PC-9 (cell line): Measurements from ENCODE around the gene NCK2. TPM values are rescaled to one million over a fixed set of nuclear protein-coding genes. Genes with fewer than 3 reads are reported as not detected.

Source experiments
- BruUV-seq: library from RNA; stranded (reverse); fragments of 400-500 nt; replicated peaks from 2 replicates; lab custom pipeline; 2021; lab: Mats Ljungman, UMichigan
- CTCF ChIA-PET: fragments of 300-600 bp; sonication (Branson Sonifier 250); formaldehyde crosslinking; loops from one replicate; lab custom pipeline; 2022; ENCODE audit warnings: antibody characterized with exemption; lab: Charles Lee
- POLR2A ChIA-PET: fragments of 300-600 bp; sonication (Branson Sonifier 250); formaldehyde crosslinking; loops from one replicate; lab custom pipeline; 2022; ENCODE audit warnings: antibody characterized with exemption; ENCODE audit not compliant: unreplicated experiment; lab: Charles Lee
- DNase-seq, 2 experiments: peaks; one replicate each; pipeline versions ENCODE4 v3.0.0 to v3.0.0-alpha.2; 2015 to 2022; ENCODE audit warnings: mixed read lengths in 1 of 2
- H2AFZ ChIP-seq: fragments of 200-600 bp; sonication (generic); 2 replicates; pipeline ENCODE4 v1.8.1; 2017; ENCODE audit warnings: antibody characterized with exemption
- H3F3A ChIP-seq: fragments of 200-600 bp; sonication (generic); 2 replicates; pipeline ENCODE4 v1.8.1; 2017; ENCODE audit warnings: antibody characterized with exemption, mild to moderate bottlenecking, low read depth; ENCODE audit not compliant: insufficient read depth
- H3K27ac ChIP-seq: fragments of 200-600 bp; sonication (generic); 2 replicates; pipeline ENCODE4 v1.6.1; 2016; ENCODE audit warnings: mixed run types
- H3K27me3 ChIP-seq: fragments of 200-600 bp; sonication (generic); 2 replicates; pipeline ENCODE4 v1.6.1; 2016; ENCODE audit warnings: low read depth, mixed run types; ENCODE audit not compliant: insufficient read depth
- H3K36me3 ChIP-seq: fragments of 200-600 bp; sonication (generic); 2 replicates; pipeline ENCODE4 v1.6.1; 2016; ENCODE audit warnings: low read depth, mixed run types
- H3K4me1 ChIP-seq: fragments of 200-600 bp; sonication (generic); replicated peaks from 2 replicates; pipeline ENCODE4 v1.6.1; 2016; ENCODE audit warnings: mixed run types; ENCODE audit not compliant: insufficient read depth
- H3K4me2 ChIP-seq: fragments of 200-600 bp; sonication (generic); 2 replicates; pipeline ENCODE4 v1.6.1; 2017; ENCODE audit warnings: mixed run types
- H3K4me3 ChIP-seq: fragments of 200-600 bp; sonication (generic); 2 replicates; pipeline ENCODE4 v1.6.1; 2016; ENCODE audit warnings: mixed run types
- H3K79me2 ChIP-seq: fragments of 200-600 bp; sonication (generic); 2 replicates; pipeline ENCODE4 v1.6.1; 2017; ENCODE audit warnings: low read depth, mixed run types
- H3K9me2 ChIP-seq: fragments of 200-600 bp; sonication (generic); 2 replicates; pipeline ENCODE4 v1.8.1; 2017; ENCODE audit warnings: mild to moderate bottlenecking; ENCODE audit not compliant: insufficient read depth
- H3K9me3 ChIP-seq: fragments of 200-600 bp; sonication (generic); 2 replicates; pipeline ENCODE4 v1.8.1; 2016; ENCODE audit warnings: low read depth; ENCODE audit not compliant: insufficient read depth
- H4K20me1 ChIP-seq: fragments of 200-600 bp; sonication (generic); 2 replicates; pipeline ENCODE4 v1.8.1; 2017; ENCODE audit not compliant: insufficient read depth
- EZH2 ChIP-seq: fragments of 200-600 bp; sonication (generic); IDR thresholded peaks from 2 replicates; pipeline ENCODE4 v1.8.0; 2017; ENCODE audit warnings: antibody characterized with exemption, low read depth
- intact Hi-C: fragments of 100-400 bp; cut with micrococcal nuclease; formaldehyde crosslinking; loops from one replicate; pipeline ENCODE4 v1.10.0; 2022; ENCODE audit not compliant: unreplicated experiment
- total RNA-seq: library from RNA; stranded (reverse); gene quantifications from 2 replicates; pipeline ENCODE4 v1.2.3, GENCODE V29; 2021
- TF ChIP-seq, protein P1 (sequence below): fragments of 200-600 bp; sonication (generic); conservative IDR thresholded peaks from 2 replicates; pipeline ENCODE4 v1.6.1; 2017; ENCODE audit warnings: mixed run types, antibody characterized with exemption, mild to moderate bottlenecking, moderate library complexity

NCK2 gene
- total RNA-seq, 1 experiment from 2014 or later: 26.0 TPM

DNA sequence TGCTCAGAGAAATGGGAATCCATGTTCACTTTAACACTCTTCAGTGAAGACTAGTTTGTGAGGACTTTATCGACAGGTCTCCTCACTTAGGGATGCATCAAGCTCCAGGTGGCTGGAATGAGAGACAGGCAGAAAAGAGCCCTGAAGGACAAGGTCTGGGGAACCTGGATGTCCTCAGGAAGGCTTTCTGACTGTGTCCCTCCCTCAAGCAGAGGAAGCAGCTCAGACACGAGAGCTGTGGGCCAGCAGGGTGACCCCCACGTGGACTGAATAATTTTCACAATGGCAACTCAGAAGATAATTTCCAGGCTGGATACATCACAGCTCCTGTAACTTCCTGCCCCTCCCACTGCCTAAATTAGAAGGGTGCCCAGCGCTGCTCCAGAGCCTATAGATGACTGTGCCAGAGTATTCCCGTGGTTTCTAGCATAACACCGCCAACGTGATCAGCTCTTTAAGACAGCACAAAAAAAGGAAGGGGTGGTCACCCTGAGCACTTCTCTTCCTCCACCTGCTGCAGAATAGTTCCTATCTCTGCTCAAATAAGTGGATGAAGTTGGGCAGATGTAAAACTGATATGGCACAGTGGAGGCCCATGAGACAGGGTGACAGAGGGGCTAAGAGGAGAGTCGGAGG is 25.7 kb upstream of the NCK2 start:
- Histone ChIP-seq H3K79me2 (no peaks in the 10 kb centered on the region), H3K4me1 (no peaks in the 10 kb centered on the region), H3F3A (no peaks in the 10 kb centered on the region), H4K20me1 (no peaks in the 10 kb centered on the region), H2AFZ (no peak overlapping the region), H3K4me3 (no peak overlapping the region), H3K36me3 (no peaks in the 10 kb centered on the region), H3K27me3 (peaks cover 84% of the 10 kb centered on the region), H3K9me3 (no peaks in the 10 kb centered on the region), H3K4me2 (no peak overlapping the region), H3K9me2 (no peaks in the 10 kb centered on the region), H3K27ac (no peak overlapping the region)
- DNase-seq: no peak
- TF ChIP-seq, protein P1, sequence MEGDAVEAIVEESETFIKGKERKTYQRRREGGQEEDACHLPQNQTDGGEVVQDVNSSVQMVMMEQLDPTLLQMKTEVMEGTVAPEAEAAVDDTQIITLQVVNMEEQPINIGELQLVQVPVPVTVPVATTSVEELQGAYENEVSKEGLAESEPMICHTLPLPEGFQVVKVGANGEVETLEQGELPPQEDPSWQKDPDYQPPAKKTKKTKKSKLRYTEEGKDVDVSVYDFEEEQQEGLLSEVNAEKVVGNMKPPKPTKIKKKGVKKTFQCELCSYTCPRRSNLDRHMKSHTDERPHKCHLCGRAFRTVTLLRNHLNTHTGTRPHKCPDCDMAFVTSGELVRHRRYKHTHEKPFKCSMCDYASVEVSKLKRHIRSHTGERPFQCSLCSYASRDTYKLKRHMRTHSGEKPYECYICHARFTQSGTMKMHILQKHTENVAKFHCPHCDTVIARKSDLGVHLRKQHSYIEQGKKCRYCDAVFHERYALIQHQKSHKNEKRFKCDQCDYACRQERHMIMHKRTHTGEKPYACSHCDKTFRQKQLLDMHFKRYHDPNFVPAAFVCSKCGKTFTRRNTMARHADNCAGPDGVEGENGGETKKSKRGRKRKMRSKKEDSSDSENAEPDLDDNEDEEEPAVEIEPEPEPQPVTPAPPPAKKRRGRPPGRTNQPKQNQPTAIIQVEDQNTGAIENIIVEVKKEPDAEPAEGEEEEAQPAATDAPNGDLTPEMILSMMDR: no peak
- no peak for TF ChIP-seq EZH2
- CTCF ChIA-PET: no interaction called here
- no TSS peak for BruUV-seq
- intact Hi-C loops: no loop called here
- POLR2A ChIA-PET: no interaction called here

DNA sequence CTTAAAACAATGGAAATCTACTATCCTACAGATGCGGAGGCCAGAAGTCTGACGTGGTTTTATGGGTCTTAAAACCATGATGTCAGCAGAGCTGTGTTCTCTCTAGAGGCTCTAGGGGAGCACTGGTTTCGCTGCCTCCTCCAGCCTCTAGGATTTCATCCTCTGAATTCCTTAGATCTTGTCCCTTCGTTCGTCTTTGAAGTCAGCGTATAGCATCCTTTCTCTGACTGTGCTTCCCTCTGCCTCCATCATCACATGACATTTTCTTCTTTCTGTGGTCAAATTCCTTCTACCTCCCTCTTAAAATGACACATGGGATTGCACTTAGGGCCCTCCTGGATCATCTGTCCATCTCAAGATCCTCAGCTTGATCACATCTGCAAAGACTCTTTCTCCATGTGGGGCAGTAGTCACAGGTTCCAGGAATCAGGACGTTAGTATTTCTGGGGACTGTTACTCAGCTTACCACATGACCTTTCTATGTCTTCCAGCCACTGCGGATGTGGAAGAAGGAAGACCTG is 22.7 kb upstream of the NCK2 start:
- Histone ChIP-seq H3K4me2 (no peak overlapping the region), H3F3A (no peaks in the 10 kb centered on the region), H3K4me3 (no peak overlapping the region), H3K27me3 (peaks cover 58% of the 10 kb centered on the region), H3K9me2 (no peaks in the 10 kb centered on the region), H3K27ac (no peak overlapping the region), H3K9me3 (no peaks in the 10 kb centered on the region), H4K20me1 (no peaks in the 10 kb centered on the region), H2AFZ (no peak overlapping the region), H3K36me3 (no peaks in the 10 kb centered on the region), H3K79me2 (no peaks in the 10 kb centered on the region), H3K4me1 (no peaks in the 10 kb centered on the region)
- TF ChIP-seq, protein P1: no peak
- TF ChIP-seq EZH2: no peak
- intact Hi-C loops: no loop called here
- ChIA-PET POLR2A (no interaction called here), CTCF (no interaction called here)
- no TSS peak for BruUV-seq
- DNase-seq: no peak

DNA sequence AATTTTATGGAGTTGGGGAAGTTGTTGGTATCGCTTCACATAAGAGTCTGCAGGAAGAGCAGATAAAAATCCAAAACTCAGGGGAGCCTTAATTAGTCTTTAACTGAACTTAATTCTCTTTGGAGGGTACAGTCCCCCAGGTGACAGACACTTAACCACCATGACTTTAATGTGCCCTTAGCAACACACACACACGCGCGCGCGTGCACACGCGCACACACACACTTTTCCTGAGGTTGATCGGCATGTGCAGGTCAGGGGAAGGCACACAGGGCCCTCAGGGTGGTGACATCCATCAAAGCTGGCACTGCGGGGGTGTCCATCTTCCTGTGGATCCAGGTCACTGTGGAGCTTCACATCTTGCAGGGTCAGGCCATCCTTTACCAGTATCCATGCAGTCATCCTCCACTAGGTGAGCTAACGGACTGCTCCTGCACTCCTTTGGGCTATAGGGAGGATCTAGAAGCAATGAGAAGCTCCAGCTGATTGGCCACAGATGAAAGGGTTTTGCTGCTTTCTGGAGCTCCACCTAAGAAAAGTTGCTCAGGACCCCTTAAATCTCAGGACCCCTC is 21.9 kb upstream of the NCK2 start:
- ChIA-PET CTCF (no interaction called here), POLR2A (interaction anchor here (0.6 to 0.7 kb wide), 2 partner anchors 42 to 143 kb away, joined by 5 read pairs; no protein-coding TSS in a partner anchor)
- H4K20me1 ChIP-seq: no peaks in the 10 kb centered on the region

More for the DNA sequence above, 21.9 kb upstream of the NCK2 start:
- DNase-seq: no peak
- no peaks in the 10 kb centered on the region for H3F3A ChIP-seq
- intact Hi-C loops: no loop called here
- H2AFZ ChIP-seq: no peak overlapping the region
- H3K4me2 ChIP-seq: no peak overlapping the region
- H3K4me1 ChIP-seq: no peaks in the 10 kb centered on the region
- H3K4me3 ChIP-seq: no peak overlapping the region
- no peaks in the 10 kb centered on the region for H3K9me3 ChIP-seq
- H3K27me3 ChIP-seq: peaks cover 50% of the 10 kb centered on the region
- H3K79me2 ChIP-seq: no peaks in the 10 kb centered on the region
- TF ChIP-seq, protein P1: no peak
- TF ChIP-seq EZH2: no peak
- H3K27ac ChIP-seq: no peak overlapping the region
- BruUV-seq: no TSS peak
- no peaks in the 10 kb centered on the region for H3K9me2 ChIP-seq
- H3K36me3 ChIP-seq: no peaks in the 10 kb centered on the region
